WTC11 (cell line): ENCODE data around the gene SP7. TPM values are rescaled to one million over a fixed set of nuclear protein-coding genes. Genes with fewer than 3 reads are reported as not detected.

Experiments used
- ATAC-seq: fragments of 200-7000 bp; cut with Tn5 transposase; 2 replicates; pipeline ENCODE4 v1.10.0; 2021; ENCODE audit warnings: mild to moderate bottlenecking, moderate library complexity
- CTCF ChIA-PET: fragments of 300-600 bp; sonication (Branson Sonifier 250); formaldehyde crosslinking; loops from one replicate; lab custom pipeline; 2021; ENCODE audit warnings: antibody characterized with exemption; lab: Charles Lee
- POLR2A ChIA-PET: fragments of 350-600 bp; sonication (Branson Sonifier 250); formaldehyde crosslinking; loops from one replicate; lab custom pipeline; 2021; ENCODE audit warnings: antibody characterized with exemption; lab: Charles Lee
- DNase-seq: peaks from one replicate; pipeline ENCODE4 v3.0.0; 2021; ENCODE audit warnings: low spot score
- H3K27ac Mint-ChIP-seq: 2 replicates; pipeline ENCODE4 v1.8.0; 2021; ENCODE audit warnings: mixed read lengths
- H3K27me3 Mint-ChIP-seq: 2 replicates; pipeline ENCODE4 v1.8.0; 2021; ENCODE audit warnings: low read depth, mild to moderate bottlenecking, moderate library complexity, mixed read lengths
- H3K36me3 Mint-ChIP-seq: 2 replicates; pipeline ENCODE4 v1.8.0; 2021; ENCODE audit warnings: mixed read lengths
- H3K4me1 Mint-ChIP-seq: 2 replicates; pipeline ENCODE4 v1.8.0; 2022; ENCODE audit warnings: mixed read lengths
- H3K4me3 Mint-ChIP-seq: 2 replicates; pipeline ENCODE4 v1.8.0; 2021; ENCODE audit warnings: mild to moderate bottlenecking, moderate library complexity, mixed read lengths
- H3K9me3 Mint-ChIP-seq: 2 replicates; pipeline ENCODE4 v1.8.0; 2021; ENCODE audit warnings: mixed read lengths
- ATF1 ChIP-seq: sonication (generic); formaldehyde crosslinking; IDR thresholded peaks from 2 replicates; pipeline ENCODE4 v1.8.1; 2023; ENCODE audit warnings: mild to moderate bottlenecking, moderate library complexity, missing genetic modification reagents
- CREB1 ChIP-seq: sonication (generic); formaldehyde crosslinking; IDR thresholded peaks from 2 replicates; pipeline ENCODE4 v1.8.0; 2023; ENCODE audit warnings: mild to moderate bottlenecking, missing genetic modification reagents
- FOXJ3 ChIP-seq: sonication (generic); formaldehyde crosslinking; IDR thresholded peaks from 2 replicates; pipeline ENCODE4 v1.9.0; 2021; ENCODE audit warnings: missing genetic modification reagents, mild to moderate bottlenecking, borderline replicate concordance
- FOXK1 ChIP-seq: sonication (generic); formaldehyde crosslinking; IDR thresholded peaks from 2 replicates; pipeline ENCODE4 v1.8.0; 2022; ENCODE audit warnings: mild to moderate bottlenecking, moderate library complexity, missing genetic modification reagents
- GABPB1 ChIP-seq: sonication (generic); formaldehyde crosslinking; IDR thresholded peaks from 2 replicates; pipeline ENCODE4 v1.8.1; 2023; ENCODE audit warnings: mild to moderate bottlenecking, missing genetic modification reagents
- NFE2L1 ChIP-seq: sonication (generic); formaldehyde crosslinking; IDR thresholded peaks from 2 replicates; pipeline ENCODE4 v1.8.1; 2023; ENCODE audit warnings: missing genetic modification reagents
- RELA ChIP-seq: sonication (generic); formaldehyde crosslinking; IDR thresholded peaks from 2 replicates; pipeline ENCODE4 v1.8.1; 2022; ENCODE audit warnings: missing genetic modification reagents, mild to moderate bottlenecking, borderline replicate concordance
- RORB ChIP-seq: fragments of 250-450 bp; sonication (Bioruptor Pico); IDR thresholded peaks from 2 replicates; pipeline ENCODE4 v1.9.0; 2021; ENCODE audit warnings: mild to moderate bottlenecking
- SMAD3 ChIP-seq: sonication (generic); formaldehyde crosslinking; IDR thresholded peaks from 2 replicates; pipeline ENCODE4 v1.8.0; 2022; ENCODE audit warnings: missing genetic modification reagents, mild to moderate bottlenecking, borderline replicate concordance
- TEAD4 ChIP-seq: sonication (generic); formaldehyde crosslinking; IDR thresholded peaks from 2 replicates; pipeline ENCODE4 v1.8.0; 2022; ENCODE audit warnings: mild to moderate bottlenecking, missing genetic modification reagents
- TP53 ChIP-seq: sonication (generic); formaldehyde crosslinking; IDR thresholded peaks from 2 replicates; pipeline ENCODE4 v1.8.1; 2023; ENCODE audit warnings: mild to moderate bottlenecking, missing genetic modification reagents
- ZNF317 ChIP-seq: sonication (generic); formaldehyde crosslinking; IDR thresholded peaks from 2 replicates; pipeline ENCODE4 v1.8.1; 2023; ENCODE audit warnings: low read depth, mild to moderate bottlenecking, moderate library complexity, missing genetic modification reagents, borderline replicate concordance
- ZNF423 ChIP-seq: fragments of 250-450 bp; sonication (Bioruptor Pico); IDR thresholded peaks from 2 replicates; pipeline ENCODE4 v2.1.2; 2022; ENCODE audit warnings: mild to moderate bottlenecking, moderate library complexity
- total RNA-seq: library from RNA; stranded (reverse); gene quantifications from 3 replicates; pipeline ENCODE4 v1.2.3, GENCODE V29; 2021
- TF ChIP-seq, protein P1 (sequence below): fragments of 250-450 bp; sonication (Bioruptor Pico); IDR thresholded peaks from 2 replicates; pipeline ENCODE4 v1.9.0; 2021; ENCODE audit warnings: mild to moderate bottlenecking, borderline replicate concordance
- TF ChIP-seq, protein P2 (sequence below): fragments of 250-450 bp; sonication (Bioruptor Pico); IDR thresholded peaks from 2 replicates; pipeline ENCODE4 v1.9.0; 2021; ENCODE audit warnings: mild to moderate bottlenecking
- TF ChIP-seq, protein P3 (sequence below): sonication (generic); formaldehyde crosslinking; IDR thresholded peaks from 2 replicates; pipeline ENCODE4 v1.8.1; 2023; ENCODE audit warnings: mild to moderate bottlenecking, missing genetic modification reagents
- TF ChIP-seq, protein P4 (sequence below): sonication (generic); formaldehyde crosslinking; IDR thresholded peaks from 2 replicates; pipeline ENCODE4 v1.8.0; 2022; ENCODE audit warnings: mild to moderate bottlenecking, missing genetic modification reagents
- TF ChIP-seq, protein P5 (sequence below): sonication (generic); formaldehyde crosslinking; IDR thresholded peaks from 2 replicates; pipeline ENCODE4 v1.8.0; 2022; ENCODE audit warnings: mild to moderate bottlenecking, missing genetic modification reagents
- TF ChIP-seq, protein P6 (sequence below): sonication (generic); formaldehyde crosslinking; IDR thresholded peaks from 2 replicates; pipeline ENCODE4 v1.8.1; 2022; ENCODE audit warnings: missing genetic modification reagents, borderline replicate concordance
- TF ChIP-seq, protein P7 (sequence below): sonication (generic); formaldehyde crosslinking; IDR thresholded peaks from 2 replicates; pipeline ENCODE4 v1.8.1; 2022; ENCODE audit warnings: low read depth, mild to moderate bottlenecking, moderate library complexity, missing genetic modification reagents, borderline replicate concordance

Gene SP7
- total RNA-seq, 1 experiment from 2014 or later, result 0.09 TPM

DNA sequence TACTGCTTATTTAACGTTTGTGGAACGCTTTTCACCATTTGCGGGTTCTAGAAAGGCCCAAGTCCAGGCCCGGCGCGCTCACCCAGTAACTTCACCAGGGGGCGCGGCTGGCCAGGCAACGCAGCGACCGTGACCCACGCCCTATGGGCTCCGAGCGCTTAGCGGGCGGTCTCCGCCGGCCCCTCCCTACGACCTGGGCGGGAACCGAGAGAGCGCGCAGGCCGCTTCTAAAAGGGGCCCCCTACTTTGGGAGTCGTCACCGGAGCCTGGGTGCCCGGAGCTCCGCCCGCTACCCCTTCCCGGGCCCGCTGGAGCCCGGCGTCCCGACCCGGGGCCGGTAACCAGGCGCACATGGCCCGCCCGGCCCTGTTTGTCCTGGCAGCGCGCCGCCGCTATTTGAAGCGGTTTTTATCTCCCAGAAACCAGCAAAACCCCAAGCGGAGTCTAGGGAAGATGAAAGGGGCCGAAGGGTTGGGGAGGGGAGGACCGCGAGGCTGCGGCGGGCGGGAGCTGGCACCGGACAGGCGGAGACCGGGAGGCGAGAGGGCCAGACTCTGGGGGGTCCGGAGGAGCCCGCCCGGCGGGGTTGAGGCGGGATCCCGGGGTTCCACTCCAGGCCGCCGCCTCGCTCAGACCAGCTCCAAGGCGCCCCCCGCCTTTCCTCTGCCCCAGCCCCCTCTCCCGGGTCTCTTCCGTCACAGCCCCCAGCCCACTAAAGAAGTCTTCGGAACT lies 11.2 kb downstream of the SP7 start (continued):
- TF ChIP-seq, protein P1, sequence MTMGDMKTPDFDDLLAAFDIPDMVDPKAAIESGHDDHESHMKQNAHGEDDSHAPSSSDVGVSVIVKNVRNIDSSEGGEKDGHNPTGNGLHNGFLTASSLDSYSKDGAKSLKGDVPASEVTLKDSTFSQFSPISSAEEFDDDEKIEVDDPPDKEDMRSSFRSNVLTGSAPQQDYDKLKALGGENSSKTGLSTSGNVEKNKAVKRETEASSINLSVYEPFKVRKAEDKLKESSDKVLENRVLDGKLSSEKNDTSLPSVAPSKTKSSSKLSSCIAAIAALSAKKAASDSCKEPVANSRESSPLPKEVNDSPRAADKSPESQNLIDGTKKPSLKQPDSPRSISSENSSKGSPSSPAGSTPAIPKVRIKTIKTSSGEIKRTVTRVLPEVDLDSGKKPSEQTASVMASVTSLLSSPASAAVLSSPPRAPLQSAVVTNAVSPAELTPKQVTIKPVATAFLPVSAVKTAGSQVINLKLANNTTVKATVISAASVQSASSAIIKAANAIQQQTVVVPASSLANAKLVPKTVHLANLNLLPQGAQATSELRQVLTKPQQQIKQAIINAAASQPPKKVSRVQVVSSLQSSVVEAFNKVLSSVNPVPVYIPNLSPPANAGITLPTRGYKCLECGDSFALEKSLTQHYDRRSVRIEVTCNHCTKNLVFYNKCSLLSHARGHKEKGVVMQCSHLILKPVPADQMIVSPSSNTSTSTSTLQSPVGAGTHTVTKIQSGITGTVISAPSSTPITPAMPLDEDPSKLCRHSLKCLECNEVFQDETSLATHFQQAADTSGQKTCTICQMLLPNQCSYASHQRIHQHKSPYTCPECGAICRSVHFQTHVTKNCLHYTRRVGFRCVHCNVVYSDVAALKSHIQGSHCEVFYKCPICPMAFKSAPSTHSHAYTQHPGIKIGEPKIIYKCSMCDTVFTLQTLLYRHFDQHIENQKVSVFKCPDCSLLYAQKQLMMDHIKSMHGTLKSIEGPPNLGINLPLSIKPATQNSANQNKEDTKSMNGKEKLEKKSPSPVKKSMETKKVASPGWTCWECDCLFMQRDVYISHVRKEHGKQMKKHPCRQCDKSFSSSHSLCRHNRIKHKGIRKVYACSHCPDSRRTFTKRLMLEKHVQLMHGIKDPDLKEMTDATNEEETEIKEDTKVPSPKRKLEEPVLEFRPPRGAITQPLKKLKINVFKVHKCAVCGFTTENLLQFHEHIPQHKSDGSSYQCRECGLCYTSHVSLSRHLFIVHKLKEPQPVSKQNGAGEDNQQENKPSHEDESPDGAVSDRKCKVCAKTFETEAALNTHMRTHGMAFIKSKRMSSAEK (CRISPR knock-in tag), result no peak
- TF ChIP-seq FOXK1 (no peak), CREB1 (CRISPR knock-in tag) (no peak), TP53 (CRISPR knock-in tag) (no peak), NFE2L1 (CRISPR knock-in tag) (no peak), GABPB1 (CRISPR knock-in tag) (peak; percentile 23; the same call in 1 of the 2 replicates), SMAD3 (CRISPR knock-in tag) (0 out of 2 replicates have a peak, but pooled peaks have one; percentile 29), ZNF317 (no peak)
- TF ChIP-seq, protein P2, sequence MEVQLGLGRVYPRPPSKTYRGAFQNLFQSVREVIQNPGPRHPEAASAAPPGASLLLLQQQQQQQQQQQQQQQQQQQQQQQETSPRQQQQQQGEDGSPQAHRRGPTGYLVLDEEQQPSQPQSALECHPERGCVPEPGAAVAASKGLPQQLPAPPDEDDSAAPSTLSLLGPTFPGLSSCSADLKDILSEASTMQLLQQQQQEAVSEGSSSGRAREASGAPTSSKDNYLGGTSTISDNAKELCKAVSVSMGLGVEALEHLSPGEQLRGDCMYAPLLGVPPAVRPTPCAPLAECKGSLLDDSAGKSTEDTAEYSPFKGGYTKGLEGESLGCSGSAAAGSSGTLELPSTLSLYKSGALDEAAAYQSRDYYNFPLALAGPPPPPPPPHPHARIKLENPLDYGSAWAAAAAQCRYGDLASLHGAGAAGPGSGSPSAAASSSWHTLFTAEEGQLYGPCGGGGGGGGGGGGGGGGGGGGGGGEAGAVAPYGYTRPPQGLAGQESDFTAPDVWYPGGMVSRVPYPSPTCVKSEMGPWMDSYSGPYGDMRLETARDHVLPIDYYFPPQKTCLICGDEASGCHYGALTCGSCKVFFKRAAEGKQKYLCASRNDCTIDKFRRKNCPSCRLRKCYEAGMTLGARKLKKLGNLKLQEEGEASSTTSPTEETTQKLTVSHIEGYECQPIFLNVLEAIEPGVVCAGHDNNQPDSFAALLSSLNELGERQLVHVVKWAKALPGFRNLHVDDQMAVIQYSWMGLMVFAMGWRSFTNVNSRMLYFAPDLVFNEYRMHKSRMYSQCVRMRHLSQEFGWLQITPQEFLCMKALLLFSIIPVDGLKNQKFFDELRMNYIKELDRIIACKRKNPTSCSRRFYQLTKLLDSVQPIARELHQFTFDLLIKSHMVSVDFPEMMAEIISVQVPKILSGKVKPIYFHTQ (CRISPR knock-in tag), result no peak
- TF ChIP-seq, protein P3, sequence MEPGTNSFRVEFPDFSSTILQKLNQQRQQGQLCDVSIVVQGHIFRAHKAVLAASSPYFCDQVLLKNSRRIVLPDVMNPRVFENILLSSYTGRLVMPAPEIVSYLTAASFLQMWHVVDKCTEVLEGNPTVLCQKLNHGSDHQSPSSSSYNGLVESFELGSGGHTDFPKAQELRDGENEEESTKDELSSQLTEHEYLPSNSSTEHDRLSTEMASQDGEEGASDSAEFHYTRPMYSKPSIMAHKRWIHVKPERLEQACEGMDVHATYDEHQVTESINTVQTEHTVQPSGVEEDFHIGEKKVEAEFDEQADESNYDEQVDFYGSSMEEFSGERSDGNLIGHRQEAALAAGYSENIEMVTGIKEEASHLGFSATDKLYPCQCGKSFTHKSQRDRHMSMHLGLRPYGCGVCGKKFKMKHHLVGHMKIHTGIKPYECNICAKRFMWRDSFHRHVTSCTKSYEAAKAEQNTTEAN (CRISPR knock-in tag), result no peak
- TF ChIP-seq, protein P4, sequence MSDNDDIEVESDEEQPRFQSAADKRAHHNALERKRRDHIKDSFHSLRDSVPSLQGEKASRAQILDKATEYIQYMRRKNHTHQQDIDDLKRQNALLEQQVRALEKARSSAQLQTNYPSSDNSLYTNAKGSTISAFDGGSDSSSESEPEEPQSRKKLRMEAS (CRISPR knock-in tag), result peak; percentile 76
- TF ChIP-seq, protein P5, sequence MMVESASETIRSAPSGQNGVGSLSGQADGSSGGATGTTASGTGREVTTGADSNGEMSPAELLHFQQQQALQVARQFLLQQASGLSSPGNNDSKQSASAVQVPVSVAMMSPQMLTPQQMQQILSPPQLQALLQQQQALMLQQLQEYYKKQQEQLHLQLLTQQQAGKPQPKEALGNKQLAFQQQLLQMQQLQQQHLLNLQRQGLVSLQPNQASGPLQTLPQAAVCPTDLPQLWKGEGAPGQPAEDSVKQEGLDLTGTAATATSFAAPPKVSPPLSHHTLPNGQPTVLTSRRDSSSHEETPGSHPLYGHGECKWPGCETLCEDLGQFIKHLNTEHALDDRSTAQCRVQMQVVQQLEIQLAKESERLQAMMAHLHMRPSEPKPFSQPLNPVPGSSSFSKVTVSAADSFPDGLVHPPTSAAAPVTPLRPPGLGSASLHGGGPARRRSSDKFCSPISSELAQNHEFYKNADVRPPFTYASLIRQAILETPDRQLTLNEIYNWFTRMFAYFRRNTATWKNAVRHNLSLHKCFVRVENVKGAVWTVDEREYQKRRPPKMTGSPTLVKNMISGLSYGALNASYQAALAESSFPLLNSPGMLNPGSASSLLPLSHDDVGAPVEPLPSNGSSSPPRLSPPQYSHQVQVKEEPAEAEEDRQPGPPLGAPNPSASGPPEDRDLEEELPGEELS, result 0 out of 2 replicates have a peak, but pooled peaks have one; percentile 23

DNA sequence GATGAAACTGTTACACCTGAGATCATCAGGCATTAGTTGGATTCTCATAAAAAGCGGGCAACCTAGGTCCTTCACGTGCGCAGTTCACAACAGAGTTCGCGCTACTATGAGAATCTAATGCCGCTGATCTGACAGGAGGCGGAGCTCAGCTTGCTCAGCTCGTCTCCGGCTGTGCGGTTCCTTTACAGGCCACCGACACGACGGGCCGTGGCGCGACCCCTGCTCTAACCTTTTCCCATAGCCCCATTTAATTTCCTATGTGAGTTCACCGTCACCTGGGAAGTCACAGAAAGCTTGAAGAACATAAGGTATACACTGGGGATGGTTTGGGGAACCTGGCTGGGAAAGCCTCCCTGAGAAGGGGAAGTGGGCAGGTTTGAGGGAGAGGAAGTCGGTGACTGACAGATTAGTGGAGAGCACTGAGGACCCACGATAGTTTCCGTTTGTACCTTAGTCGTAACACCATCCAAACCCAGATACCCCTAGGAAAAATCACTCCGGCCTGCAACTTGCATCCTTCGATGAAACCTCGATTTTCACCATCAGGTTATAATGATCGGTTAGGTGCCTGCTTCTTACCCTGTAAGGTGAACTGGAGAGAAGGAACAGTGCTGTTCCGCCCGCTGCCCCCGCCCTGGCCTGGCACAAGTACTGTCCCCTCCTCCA lies 11.9 kb downstream of the SP7 start:
- Mint-ChIP-seq H3K27ac (peak overlapping the region; percentile 57; the same call in 1 of the 2 replicates), H3K36me3 (peaks cover 4% of the 10 kb centered on the region; the same call in 1 of the 2 replicates), H3K4me1 (peaks cover 32% of the 10 kb centered on the region), H3K9me3 (no peaks in the 10 kb centered on the region), H3K4me3 (peak overlapping the region; percentile 81), H3K27me3 (peaks cover 67% of the 10 kb centered on the region)
- ATAC-seq, result no peak
- ChIA-PET POLR2A (interaction anchor here (0.6 to 1.0 kb wide), 3 partner anchors 21 to 317 kb away, joined by 3 to 5 read pairs (median 3); no protein-coding TSS in a partner anchor), CTCF (interaction anchor here (0.6 to 9.5 kb wide), 25 partner anchors 18 to 275 kb away, joined by 3 to 148 read pairs (median 5); partner anchors contain the start of genes CSAD, MYG1, PFDN5 and SP1)
- DNase-seq, result no peak
- TF ChIP-seq, protein P6, sequence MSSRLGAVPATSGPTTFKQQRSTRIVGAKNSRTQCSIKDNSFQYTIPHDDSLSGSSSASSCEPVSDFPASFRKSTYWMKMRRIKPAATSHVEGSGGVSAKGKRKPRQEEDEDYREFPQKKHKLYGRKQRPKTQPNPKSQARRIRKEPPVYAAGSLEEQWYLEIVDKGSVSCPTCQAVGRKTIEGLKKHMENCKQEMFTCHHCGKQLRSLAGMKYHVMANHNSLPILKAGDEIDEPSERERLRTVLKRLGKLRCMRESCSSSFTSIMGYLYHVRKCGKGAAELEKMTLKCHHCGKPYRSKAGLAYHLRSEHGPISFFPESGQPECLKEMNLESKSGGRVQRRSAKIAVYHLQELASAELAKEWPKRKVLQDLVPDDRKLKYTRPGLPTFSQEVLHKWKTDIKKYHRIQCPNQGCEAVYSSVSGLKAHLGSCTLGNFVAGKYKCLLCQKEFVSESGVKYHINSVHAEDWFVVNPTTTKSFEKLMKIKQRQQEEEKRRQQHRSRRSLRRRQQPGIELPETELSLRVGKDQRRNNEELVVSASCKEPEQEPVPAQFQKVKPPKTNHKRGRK (CRISPR knock-in tag), result no peak
- TF ChIP-seq FOXJ3 (CRISPR knock-in tag) (no peak), RORB (CRISPR knock-in tag) (no peak), TEAD4 (no peak), RELA (CRISPR knock-in tag) (no peak), ZNF423 (CRISPR knock-in tag) (no peak), ATF1 (no peak)
- TF ChIP-seq, protein P7, sequence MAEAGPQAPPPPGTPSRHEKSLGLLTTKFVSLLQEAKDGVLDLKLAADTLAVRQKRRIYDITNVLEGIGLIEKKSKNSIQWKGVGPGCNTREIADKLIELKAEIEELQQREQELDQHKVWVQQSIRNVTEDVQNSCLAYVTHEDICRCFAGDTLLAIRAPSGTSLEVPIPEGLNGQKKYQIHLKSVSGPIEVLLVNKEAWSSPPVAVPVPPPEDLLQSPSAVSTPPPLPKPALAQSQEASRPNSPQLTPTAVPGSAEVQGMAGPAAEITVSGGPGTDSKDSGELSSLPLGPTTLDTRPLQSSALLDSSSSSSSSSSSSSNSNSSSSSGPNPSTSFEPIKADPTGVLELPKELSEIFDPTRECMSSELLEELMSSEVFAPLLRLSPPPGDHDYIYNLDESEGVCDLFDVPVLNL (CRISPR knock-in tag), result no peak
